Gastrocnemius medialis (tissue), 4 donors: ENCODE results near the gene FARS2. TPM values are rescaled to one million over a fixed set of nuclear protein-coding genes. Genes with fewer than 3 reads are reported as not detected.

Source experiments
- ATAC-seq, 2 donors: fragments of 150-250 bp; one replicate each; pipeline ENCODE4 v1.9.1; 2016
- DNase-seq, 2 donors: peaks; one replicate each; pipeline ENCODE4 v3.0.0-alpha.2; 2019
- H3K27ac ChIP-seq, 4 donors: fragments of 200-600 bp; sonication (generic); 1 replicate in 1 of 4; 2 replicates in 3 of 4; pipeline ENCODE4 v1.5.1; 2016 to 2018; ENCODE audit warnings: mild to moderate bottlenecking in 2 of 4, moderate library complexity in 1 of 4
- H3K27me3 ChIP-seq, 3 donors: fragments of 200-600 bp; sonication (generic) in 2 of 3; 1 replicate in 1 of 3; 2 replicates in 2 of 3; pipeline versions ENCODE4 v1.5.1 to v1.6.0; 2016 to 2019; ENCODE audit warnings: mild to moderate bottlenecking in 1 of 3, moderate library complexity in 1 of 3
- H3K36me3 ChIP-seq, 2 donors: fragments of 200-600 bp; sonication (generic) in 1 of 2; one replicate each; pipeline ENCODE4 v1.5.1; 2017 to 2018
- H3K4me1 ChIP-seq, 2 donors: fragments of 200-600 bp; sonication (generic) in 1 of 2; one replicate each; pipeline ENCODE4 v1.5.1; 2016 to 2017; ENCODE audit warnings: mild to moderate bottlenecking in 2 of 2
- H3K4me3 ChIP-seq, 4 donors: fragments of 200-600 bp; sonication (generic) in 3 of 4; 1 replicate in 1 of 4; 2 replicates in 3 of 4; pipeline ENCODE4 v1.5.1; 2016 to 2019; ENCODE audit warnings: mild to moderate bottlenecking in 2 of 4
- H3K9me3 ChIP-seq, 3 donors: fragments of 200-600 bp; sonication (generic) in 2 of 3; 1 replicate in 1 of 3; 2 replicates in 2 of 3; pipeline ENCODE4 v1.5.1; 2016 to 2019
- CTCF ChIP-seq, 5 experiments: fragments of 450-650 bp in 3 of 5; fragments of 200-600 bp in 2 of 5; sonication (generic) in 2 of 5; IDR thresholded peaks in 4 of 5; conservative IDR thresholded peaks in 1 of 5; 1 replicate in 4 of 5; 2 replicates in 1 of 5; pipeline ENCODE4 v1.5.1; 2016 to 2019; ENCODE audit warnings: antibody characterized with exemption in 5 of 5, mild to moderate bottlenecking in 3 of 5, moderate library complexity in 3 of 5
- POLR2A ChIP-seq, 2 donors: fragments of 450-650 bp; IDR thresholded peaks; one replicate each; pipeline ENCODE4 v1.6.1; 2017; ENCODE audit warnings: antibody characterized with exemption in 2 of 2, mild to moderate bottlenecking in 2 of 2, moderate library complexity in 2 of 2
- in situ Hi-C, 4 donors: fragments of 200-750 bp; cut with MboI; loops; one replicate each; pipeline versions ENCODE4 v1.15.0 to v1.8.0; 2017; ENCODE audit warnings: low sequenced_read_pairs in 4 of 4
- intact Hi-C: fragments of 100-400 bp; cut with DNase I; formaldehyde crosslinking; loops from one replicate; pipeline ENCODE4 v1.15.1; 2023; ENCODE audit warnings: low total_unique reads
- total RNA-seq, 4 donors: library from RNA; depleted of rRNA; stranded (reverse); fragments of >200 nt; gene quantifications; one replicate each; pipeline versions ENCODE4 v1.1.0 to v1.2.3, GENCODE V29; 2016

The FARS2 gene
- total RNA-seq, 4 donors from 2014 or later = 13.6 to 24.0 (median 15.8) TPM

- Histone ChIP-seq H3K36me3 (no peaks in the 10 kb centered on the region), H3K4me3 (no peak overlapping the region), H3K27me3 (no peaks in the 10 kb centered on the region), H3K27ac (no peak overlapping the region), H3K9me3 (no peaks in the 10 kb centered on the region), H3K4me1 (peaks cover 0 to under 1% of the 10 kb centered on the region in 2 donors)
- intact Hi-C loops (no loop called here), in situ Hi-C loops (no loop called here)
- TF ChIP-seq CTCF (IDR thresholded peaks at IDR 0.05 in 4 of 5, conservative IDR thresholded peaks at IDR 0.05 in 1 of 5) (no peak), POLR2A (IDR thresholded peaks at IDR 0.05) (no peak)
- no peak for DNase-seq
- no peak for ATAC-seq
These were observed 361.1 kb downstream of the FARS2 start for GRCh38 chr6:5622276-5623005.

- Histone ChIP-seq H3K36me3 (no peaks in the 10 kb centered on the region), H3K4me1 (no peaks in the 10 kb centered on the region), H3K9me3 (no peaks in the 10 kb centered on the region), H3K4me3 (no peak overlapping the region), H3K27ac (no peak overlapping the region), H3K27me3 (no peaks in the 10 kb centered on the region)
- intact Hi-C loops (no loop called here), in situ Hi-C loops (no loop called here)
- no peak for TF ChIP-seq POLR2A (IDR thresholded peaks at IDR 0.05)
- no peak for TF ChIP-seq CTCF (IDR thresholded peaks at IDR 0.05 in 4 of 5, conservative IDR thresholded peaks at IDR 0.05 in 1 of 5)
- no peak for DNase-seq
- no peak for ATAC-seq
These were observed 362.5 kb downstream of the FARS2 start for GRCh38 chr6:5623769-5624168.

- Histone ChIP-seq H3K27me3 (no peaks in the 10 kb centered on the region), H3K4me3 (no peak overlapping the region), H3K9me3 (no peaks in the 10 kb centered on the region), H3K4me1 (no peaks in the 10 kb centered on the region), H3K36me3 (no peaks in the 10 kb centered on the region), H3K27ac (no peak overlapping the region)
- ATAC-seq (no peak), DNase-seq (no peak)
- in situ Hi-C loops (no loop called here), intact Hi-C loops (no loop called here)
- no peak for TF ChIP-seq CTCF (IDR thresholded peaks at IDR 0.05 in 4 of 5, conservative IDR thresholded peaks at IDR 0.05 in 1 of 5)
- no peak for TF ChIP-seq POLR2A (IDR thresholded peaks at IDR 0.05)
These were observed 362.9 kb downstream of the FARS2 start for GRCh38 chr6:5624256-5624655.

GRCh38 chr6:5626727-5627426, 365.6 kb downstream of the FARS2 start:
- no peak for ATAC-seq
- intact Hi-C loops = no loop called here

More at GRCh38 chr6:5626727-5627426, 365.6 kb downstream of the FARS2 start:
- DNase-seq = no peak
- TF ChIP-seq POLR2A (IDR thresholded peaks at IDR 0.05) (no peak), CTCF (IDR thresholded peaks at IDR 0.05 in 4 of 5, conservative IDR thresholded peaks at IDR 0.05 in 1 of 5) (no peak)
- no peaks in the 10 kb centered on the region for H3K36me3 ChIP-seq
- H3K27ac ChIP-seq = no peak overlapping the region
- H3K27me3 ChIP-seq = no peaks in the 10 kb centered on the region
- no peaks in the 10 kb centered on the region for H3K4me1 ChIP-seq
- no peaks in the 10 kb centered on the region for H3K9me3 ChIP-seq
- H3K4me3 ChIP-seq = no peak overlapping the region
- in situ Hi-C loops = no loop called here
